ENCODE measurements around the gene IMPA2.
"Not testable (repeated sequence)": the region's sequence is repeated elsewhere in the genome, so short reads cannot be mapped to it uniquely, and the experiment has no call there.

Gene IMPA2

DNA sequence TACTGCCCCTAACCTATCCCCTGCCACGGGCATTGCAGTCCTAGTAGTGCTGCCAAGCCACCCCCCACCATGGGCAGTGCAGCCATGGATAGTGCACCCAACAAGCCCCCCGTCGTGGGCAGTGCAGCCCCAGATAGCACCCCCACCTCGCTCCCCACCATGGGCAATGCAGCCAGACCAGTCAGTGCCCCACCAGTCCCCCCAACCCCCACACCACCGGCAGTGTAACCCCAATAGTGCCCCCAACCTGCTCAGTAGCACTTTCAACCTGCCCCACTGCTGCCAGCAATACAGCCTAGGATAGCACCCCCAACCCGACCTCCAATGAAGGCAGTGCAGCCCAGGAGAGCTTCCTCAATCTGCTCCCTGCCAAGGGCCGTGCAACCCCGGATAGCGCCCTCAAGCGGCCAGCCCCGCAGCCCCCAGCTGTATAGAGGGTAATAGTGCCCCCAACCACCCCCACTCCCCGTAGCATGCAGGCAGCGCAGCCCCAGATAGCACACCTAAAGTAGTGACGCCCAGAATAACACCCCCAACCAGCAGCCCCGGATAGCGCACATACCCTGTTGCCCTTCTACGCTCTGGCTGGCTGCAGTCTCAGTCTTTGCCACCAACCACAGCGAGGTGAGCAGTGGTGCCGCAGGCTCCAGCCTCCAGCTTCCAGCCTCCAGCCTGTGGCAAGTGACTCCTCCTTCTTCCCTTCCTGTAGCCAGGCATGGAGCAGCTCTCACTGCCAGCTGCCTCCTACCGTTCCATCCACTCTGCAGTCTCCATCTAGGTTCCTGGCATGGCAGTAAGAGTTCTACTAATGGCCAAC, 66.9 kb downstream of the IMPA2 start:
- no peak for DNase-seq (ENCODE audit: low read depth, low spot score)

DNA sequence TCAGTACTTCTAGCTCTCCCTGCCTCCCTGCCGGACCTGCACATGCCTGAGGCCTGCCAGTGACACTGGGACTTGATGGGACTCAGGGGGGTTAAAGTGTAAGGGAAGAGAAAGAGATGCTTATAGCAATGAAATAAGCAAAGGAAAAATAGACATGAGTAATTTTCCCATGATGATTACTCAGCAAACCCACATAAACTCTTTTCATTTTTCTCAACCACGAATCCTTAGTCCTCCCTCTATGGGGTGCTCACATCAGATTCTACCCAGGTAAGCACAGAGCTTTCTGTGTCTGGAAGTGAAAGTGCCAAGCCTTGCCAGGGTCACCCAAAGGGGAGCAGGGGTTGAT, 67.5 kb downstream of the IMPA2 start:
- DNase-seq (ENCODE audit: low read depth, low spot score): no peak

DNA sequence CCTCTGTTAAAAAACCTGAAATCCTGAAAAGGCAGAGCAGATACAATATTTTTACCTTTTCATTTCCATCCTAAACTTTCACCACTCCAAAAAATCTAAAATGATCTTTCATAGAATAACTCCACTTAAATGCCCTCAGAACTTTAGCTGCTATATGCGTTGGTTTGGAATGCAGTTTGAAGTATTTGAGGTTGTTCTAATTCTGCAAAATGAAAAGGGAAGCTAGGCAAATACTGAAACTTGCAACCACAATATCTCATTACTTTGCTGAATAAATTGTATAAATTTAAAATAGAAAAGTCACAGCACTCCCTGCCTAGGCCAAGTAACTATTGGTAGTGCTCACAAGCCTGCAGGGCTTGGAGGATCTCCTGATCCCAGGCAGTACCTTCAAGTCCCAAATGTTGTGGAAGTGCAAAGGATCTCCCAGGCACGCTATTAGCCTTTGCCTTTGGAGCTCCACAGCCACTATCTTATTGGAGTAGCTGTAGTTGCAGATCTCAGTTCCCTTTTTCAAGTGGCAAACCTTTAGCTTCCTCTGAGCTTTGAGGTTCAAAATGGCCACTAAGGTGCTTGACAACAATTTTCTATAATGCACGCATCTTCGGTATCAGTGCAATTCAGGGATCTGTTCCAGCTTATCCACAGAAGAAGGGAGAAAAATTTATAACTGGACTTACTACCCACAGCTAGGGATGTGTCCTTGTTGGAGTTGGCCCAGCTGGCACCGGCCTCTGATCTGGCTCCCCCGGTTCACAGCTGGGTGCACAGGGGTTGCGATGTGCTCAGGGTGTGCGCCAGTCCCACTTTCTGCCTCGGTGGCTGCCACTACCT, 68.9 kb downstream of the IMPA2 start:
- no peak for DNase-seq (ENCODE audit: low read depth, low spot score)

DNA sequence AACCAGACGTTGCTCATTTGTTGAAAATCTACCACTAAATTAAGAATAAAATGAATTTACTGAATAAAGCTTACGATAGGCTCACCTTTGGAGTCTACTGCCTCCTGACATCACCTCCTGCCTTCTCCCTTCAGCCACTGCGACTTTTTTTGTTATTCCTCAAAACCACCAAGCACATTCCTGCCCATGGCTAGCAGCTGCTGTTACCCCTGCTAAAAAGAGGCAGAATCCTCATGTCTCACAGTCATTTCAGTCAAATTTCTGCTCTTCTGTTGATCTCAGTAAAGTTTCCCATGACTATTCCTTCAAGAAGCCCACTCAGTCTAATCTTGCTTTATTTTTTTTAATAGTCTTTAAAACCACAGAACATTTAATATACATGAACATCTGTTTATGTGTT, 71.6 kb downstream of the IMPA2 start:
- no peak for DNase-seq (ENCODE audit: low read depth, low spot score)

DNA sequence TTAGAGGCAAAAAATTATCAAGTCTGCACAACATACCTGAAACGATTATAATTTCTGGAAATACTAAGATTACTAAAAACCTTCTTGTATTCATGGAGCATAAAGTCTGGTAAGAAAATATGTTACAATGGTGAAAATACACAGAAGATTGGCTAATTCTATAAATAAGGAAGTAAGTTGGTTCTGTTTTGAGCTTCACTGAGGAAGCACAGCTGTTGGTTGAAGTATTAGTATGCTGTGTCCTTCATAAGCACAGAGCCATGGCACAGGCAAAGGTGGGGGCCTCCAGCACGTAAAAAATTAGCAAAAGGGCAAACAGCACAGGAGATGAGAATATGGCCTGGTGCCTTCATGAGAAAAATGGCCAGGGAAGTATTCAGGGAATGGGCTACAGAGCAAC, 72.0 kb downstream of the IMPA2 start:
- DNase-seq (ENCODE audit: low read depth, low spot score): no peak

DNA sequence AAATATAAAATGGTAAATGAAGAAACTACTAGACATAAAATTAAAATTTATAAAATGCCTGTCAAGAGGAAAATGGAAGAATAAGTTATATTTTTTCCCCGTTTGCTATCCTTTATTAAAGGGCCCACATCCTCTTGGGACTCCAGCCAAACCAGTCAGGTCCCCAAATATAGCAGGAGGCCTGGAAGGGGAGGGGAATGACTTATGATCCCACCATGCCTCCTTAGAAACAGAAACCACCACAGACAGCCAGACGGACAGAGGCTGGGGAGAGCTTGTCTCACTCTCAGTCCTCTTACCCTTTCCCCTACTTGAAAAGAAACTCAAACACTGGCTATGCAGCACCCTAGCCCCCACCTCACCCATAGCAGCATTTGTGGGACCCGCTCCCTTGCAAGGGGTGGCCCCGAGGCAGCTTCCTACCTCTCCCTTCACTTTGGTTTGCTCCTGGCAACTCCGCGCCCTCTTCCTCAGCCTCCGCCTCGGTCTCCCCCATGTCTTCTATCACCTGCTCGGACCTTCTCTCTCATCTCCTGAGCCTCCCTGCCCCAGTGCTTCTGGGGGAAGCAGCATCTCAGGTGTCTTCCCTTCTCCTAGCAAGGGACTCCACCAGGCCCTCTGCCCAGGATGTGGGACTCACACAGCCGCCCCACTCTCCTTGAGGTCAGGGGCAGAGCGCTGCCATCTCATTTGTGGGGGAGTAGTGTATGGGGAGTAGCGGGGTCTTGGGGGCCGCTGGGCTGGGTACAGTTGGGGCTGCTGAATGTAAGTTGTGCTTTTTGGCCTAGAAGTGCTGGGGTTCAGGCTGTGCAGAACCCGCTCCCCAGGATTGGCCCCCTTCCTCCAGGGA, 75.0 kb downstream of the IMPA2 start:
- no peak for DNase-seq (ENCODE audit: low read depth, low spot score)

DNA sequence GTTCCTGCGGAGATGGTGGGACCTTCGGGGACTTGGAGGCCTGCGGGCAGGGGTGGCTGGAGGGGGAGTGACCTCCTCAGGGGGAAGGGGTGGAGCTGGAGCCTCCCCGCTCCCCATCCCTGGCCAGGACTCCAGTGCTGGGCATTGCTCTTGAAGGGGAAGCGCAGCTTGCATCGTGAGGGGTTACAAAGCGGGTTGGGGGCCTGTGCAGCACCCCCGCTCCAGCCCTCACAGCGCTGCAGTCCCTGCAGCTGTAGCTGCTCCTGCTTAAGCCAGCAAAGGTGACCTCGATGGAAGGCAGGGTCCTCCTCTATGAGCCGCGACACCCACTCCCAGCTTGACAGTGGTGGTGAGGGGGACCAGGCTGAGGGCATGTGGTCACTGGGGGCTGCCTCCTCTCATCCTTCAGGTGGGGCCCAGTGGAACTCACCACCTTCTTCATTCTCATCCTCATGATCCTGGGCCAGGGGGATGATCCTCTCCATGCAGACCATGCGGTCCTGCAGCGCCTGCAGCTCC, 75.6 kb downstream of the IMPA2 start:
- no peak for DNase-seq (ENCODE audit: low read depth, low spot score)

DNA sequence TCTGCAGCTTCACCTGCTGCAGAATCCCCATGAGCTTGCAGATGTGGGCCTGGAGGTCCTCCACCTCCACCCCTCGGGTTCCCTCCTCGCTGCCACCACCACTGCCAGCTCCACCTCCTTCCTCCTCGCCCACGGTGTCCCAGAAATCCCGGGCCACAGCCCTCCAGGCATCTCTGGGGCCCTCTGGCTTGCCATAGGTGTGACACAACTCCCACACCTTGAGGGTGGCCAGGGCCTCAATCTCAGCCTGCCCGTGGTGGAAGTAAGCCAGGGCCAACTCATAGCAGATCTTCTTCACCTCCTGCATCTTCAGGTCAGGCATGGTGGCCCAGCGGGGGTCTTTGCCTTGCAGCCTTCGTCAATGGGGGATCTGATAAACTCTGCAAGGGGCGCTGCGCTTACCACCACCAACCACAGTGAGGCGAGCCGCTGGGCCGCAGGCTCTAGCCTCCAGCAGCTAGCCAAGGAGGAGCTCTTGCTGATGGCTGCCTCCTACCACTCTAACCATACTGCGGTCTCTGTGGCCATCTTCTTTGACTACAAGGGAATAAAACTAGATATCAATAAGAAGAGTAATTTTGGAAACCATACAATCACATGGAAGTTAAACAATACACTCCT, 76.2 kb downstream of the IMPA2 start:
- DNase-seq (ENCODE audit: low read depth, low spot score): no peak

DNA sequence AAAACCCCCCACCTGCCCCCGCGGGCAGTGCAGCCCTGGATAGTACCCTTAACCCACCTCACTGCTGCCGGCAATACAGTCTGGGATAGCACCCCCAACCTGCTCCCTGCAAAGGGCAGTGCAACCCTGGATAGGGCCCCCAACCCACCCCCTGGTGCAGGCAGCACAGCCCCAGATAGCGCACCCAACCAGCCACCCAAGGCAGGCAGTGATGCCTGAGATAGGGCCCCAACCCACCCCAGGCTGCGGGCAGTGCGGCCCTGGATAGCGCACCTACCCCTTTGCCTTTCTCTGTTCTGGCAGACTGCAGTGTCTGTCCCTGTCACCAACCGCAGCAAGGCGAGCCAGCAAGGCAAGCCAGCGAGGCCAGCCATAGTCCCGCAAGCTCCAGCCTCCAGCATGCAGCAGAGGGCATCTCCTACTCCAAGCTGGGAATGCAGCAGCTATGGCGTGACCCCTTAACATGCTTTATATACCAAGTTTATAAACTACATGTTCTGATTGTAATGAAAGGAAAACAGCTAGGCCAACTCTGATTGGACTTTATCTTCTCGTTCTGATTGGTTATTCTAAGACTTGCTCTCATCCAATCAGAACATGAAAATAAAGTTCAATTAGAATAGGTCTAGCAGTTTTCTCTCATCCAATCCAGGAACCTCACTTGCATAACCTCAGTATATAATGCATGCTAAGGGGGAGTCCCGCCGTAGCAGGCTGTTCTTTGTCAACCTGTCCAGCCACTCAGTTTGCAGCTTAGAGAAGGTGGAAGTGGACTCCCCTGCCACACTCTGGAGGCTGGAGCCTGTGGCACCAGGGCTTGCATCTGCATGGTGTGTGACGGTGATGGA, 78.3 kb downstream of the IMPA2 start:
- no peak for DNase-seq (ENCODE audit: low read depth, low spot score)

DNA sequence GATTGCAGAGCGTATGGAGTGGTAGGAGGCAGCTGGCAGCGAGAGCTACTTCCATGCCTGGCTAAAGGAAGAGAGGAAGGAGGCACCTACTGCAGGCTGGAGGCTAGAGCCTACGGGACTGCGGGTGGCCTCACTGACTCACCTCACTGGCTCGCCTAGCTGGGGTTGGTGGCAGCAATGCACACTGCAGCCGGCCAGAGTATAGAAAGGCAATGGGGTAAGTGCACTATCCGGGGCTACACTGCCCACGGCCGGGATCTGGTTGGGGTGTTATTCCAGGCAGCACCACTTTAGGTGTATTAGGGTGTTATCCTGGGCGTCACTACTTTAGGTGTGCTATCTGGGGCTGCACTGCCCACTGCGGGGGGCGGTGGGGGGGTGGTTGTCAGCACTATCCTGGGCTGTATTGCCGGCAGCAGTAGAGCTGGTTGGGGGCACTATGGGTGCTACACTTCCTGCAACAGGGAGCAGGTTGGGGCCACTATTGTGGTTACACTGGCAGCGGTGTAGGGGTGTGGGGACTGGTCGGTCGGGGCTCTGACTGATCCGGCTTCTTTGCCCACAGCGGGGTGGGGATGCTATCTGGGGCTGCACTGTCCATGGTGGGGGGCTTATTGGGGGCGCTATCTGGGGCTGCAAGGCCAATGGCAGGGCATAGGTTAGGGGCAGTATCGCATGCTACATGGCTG, 79.0 kb downstream of the IMPA2 start:
- DNase-seq (ENCODE audit: low read depth, low spot score): no peak

DNA sequence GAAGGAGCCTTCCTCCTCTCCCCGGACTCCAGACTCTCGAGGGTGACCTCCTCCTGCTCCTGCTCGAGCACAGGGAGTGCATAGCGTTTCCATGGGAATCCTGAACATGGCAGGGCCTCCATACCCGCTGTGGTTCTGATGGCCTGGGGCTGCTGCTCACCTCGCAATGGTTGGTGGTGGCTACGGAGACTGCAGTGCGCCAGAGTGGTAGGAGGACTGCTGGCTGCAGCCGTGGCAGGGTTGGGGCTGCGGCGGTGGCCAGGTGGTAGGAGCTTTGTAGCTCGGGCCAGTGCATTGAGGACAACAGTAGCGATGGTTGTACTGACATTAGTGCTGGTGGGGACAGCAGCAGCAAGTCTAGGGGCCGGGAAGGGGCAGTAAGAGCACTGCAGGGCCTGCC, 80.4 kb downstream of the IMPA2 start:
- no peak for DNase-seq (ENCODE audit: low read depth, low spot score)

DNA sequence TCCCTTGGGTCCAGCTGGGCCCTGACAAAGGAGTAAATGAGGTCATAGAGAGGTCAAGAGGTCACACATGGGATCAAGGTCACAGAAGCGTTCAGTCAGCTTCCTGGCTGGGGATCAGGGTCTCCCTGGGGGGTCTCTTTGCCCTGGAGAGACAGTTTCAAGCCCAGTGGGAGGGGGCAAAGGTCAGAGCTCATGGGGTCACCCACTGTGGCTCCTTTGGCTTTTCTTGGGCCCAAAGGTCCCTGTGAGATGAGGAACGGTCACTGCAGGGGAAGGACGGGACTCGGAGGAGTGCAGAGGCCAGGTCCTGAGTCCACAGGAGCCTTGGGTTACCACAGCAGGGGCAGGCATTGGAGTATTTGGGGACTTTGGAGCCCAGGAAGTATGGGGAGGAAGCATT, 81.7 kb downstream of the IMPA2 start:
- no peak for DNase-seq (ENCODE audit: low read depth, low spot score)

DNA sequence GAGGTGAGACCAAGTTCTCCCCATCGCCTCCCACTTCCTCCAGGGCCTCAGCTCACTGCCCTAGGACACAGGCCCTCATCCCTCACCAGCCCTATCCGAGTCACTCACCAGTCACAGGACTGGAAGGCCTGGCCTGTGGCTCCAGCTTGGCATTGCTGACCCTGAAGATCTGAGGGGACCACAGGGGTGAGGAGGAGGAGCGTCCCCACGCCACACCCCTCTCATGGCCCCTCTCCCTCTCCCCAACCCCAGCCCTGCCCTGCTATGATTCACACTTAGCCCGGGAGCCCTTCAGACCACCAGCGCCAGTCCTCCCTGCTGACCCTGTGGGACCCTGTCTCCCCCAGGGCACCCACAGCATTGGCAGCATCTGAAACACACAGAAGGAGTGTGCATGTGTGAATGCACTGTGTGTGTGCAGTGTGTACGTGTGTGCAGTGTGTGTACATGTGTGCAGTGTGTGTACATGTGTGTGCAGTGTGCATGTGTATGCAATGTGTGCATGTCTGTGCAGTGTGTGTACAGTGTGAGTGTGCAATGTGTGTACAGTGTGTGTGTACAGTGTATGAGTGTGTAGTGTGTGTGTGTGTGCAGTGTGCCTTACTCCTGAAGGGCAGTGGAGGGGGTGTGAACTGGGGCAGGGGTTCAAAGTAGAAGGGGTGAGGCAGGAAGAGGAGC, 82.9 kb downstream of the IMPA2 start:
- no peak for DNase-seq (ENCODE audit: low read depth, low spot score)

DNA sequence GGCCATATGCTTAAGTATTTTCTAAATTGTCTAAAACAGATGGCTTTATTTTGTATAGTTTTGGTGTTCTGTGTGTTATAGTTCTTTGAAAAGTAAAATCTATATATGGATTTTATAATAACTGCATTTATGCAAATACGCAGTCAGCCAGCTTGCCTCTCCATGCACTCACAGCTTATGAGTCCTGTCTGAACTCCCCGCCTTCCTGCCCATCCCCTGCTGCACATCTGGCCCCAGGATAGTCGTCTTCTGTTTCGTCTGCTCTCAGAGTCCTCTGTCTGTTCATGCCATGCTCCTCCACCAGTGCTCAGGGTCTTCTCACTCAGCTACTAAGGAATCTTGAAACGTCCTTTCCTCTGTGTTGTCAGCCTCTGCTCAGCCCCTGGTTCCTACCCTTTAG, 84.1 kb downstream of the IMPA2 start:
- DNase-seq (ENCODE audit: low read depth, low spot score): no peak

DNA sequence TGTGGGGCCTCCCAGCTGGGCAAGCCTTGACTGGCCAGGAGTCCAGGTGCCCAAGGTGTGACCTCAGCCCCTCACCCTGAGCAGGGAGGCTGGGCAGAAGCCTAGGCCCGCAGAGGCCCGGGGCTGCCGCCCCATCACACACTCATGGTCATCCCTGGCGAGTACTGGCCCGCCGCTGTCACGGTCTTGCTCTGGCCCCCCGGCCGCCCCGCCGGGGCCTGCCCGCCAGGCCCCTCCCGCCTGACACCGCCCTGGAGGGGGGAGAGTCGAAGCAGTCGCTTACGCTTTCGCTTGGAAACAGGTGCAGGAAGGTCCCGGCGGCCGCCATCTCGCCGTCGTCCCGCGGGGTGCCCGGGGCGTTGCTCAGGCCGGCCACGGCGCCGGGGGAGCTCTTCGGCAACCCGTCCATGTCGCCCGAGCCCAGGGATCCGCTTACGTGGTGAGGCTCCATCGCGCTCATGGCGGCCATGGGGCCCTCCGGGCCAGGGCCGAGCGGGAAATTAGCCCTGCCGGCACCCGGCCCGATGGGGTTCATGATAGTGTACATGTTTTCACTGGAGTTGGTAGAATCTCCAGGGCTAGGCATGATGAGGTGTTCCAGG, 85.7 kb downstream of the IMPA2 start:
- DNase-seq (ENCODE audit: low read depth, low spot score): no peak

DNA sequence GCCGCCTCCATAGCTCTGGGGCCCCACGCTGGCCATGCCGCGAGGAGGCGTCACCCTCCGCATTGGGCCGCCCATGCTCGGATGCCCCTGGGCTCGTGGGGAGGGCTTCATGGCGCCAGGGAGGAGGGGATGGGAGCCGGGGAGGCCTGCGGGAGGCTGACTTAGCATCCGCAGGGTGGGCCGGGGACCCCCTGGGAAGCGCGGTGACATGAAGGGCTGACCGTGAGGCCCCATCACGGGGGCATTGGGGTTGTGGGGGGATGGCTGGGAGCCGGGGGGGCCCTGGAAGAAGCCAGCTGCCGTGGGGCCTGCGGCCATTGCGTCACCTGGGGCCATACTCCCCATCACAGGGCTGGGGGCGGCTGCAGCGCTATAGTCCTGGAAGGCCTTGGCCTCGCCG, 86.4 kb downstream of the IMPA2 start:
- no peak for DNase-seq (ENCODE audit: low read depth, low spot score)

DNA sequence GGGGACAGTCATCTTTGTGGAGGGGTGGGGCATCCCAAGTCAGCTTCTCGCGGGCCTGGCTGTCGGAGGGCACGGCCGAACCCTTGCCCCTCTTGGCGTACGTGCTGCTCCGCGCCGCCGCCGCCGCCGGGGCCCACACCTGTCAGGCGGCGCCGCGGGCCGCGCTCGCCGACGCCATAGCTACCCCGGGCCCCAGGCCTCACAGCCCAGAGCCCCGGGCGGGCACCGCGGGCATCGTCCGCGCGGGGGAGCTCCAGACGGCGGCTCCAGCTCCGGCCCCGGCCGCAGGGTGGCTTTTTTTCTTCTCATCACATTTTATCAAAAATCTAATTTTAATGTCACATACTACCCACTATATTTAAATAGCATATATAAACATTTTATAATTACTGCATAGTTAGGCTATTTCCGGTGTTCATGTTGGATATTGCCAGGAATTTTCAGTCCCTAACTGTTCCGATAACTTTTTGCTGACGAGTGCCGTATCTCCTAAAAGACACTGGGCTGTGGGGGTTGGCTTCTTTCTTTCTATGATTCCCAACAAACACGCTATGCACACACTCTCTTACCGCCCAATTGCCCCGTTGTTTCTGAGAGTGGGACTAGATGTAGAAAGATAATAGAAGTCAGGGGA, 87.1 kb downstream of the IMPA2 start:
- DNase-seq (ENCODE audit: low read depth, low spot score): not testable (repeated sequence)

DNA sequence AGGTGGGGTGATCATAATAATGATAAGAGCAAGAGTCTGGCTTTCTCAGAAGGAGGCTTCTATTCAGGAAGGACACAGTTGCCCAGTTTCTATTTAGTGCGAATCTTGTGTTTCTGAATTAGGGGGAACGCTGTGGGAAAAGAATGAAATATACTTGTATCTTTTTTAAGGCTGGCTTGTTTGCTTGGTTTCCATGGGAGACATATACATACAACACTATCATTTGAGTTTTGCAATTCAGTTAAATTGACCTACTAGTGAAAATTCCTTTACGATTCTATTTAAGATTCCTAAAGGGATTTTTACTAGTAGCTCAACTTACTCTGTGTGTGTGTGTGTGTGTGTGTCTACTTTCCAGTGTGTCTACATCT, 87.6 kb downstream of the IMPA2 start:
- DNase-seq (ENCODE audit: low read depth, low spot score): no peak

DNA sequence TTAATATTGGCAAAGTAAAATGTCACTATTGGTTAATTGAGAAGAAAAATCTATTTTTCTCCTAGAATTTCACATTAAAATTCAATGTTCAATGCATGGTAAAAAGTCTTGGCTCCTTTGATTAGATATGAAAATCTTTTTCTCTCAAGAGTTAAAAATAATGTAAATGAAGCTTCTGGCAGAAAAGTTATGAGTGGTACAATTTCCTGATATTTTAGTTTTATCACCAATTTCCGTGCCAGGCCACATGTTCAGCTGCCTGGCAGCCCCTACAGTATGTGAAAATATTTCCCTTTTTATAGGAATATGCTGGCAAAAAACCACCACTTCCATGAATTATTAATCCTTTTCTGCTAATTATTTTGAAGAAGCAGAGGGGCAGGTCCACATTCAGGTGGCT, 89.8 kb downstream of the IMPA2 start:
- DNase-seq (ENCODE audit: low read depth, low spot score): not testable (repeated sequence)

Data from brain pericyte (primary cell).